OCI-LY7 (cell line): Measurements from ENCODE around the gene P2RX1. TPM values are rescaled to one million over a fixed set of nuclear protein-coding genes. Genes with fewer than 3 reads are reported as not detected.

Experiments
- BruUV-seq: library from RNA; stranded (reverse); fragments of 400-500 nt; replicated peaks from 2 replicates; lab custom pipeline; 2021; lab: Mats Ljungman, UMichigan
- CTCF ChIA-PET: fragments of 300-600 bp; sonication (Branson Sonifier 250); formaldehyde crosslinking; loops from one replicate; lab custom pipeline; 2022; ENCODE audit warnings: antibody characterized with exemption; ENCODE audit not compliant: unreplicated experiment; lab: Charles Lee
- POLR2A ChIA-PET: fragments of 300-600 bp; sonication (Branson Sonifier 250); formaldehyde crosslinking; loops from one replicate; lab custom pipeline; 2022; ENCODE audit warnings: antibody characterized with exemption; lab: Charles Lee
- DNase-seq: peaks from one replicate; pipeline ENCODE4 v3.0.0-alpha.2; 2015; ENCODE audit warnings: low spot score
- H2AFZ ChIP-seq: fragments of 200-600 bp; sonication (generic), shearing (Covaris generic); 2 replicates; pipeline ENCODE4 v1.6.1; 2014; ENCODE audit warnings: mild to moderate bottlenecking, antibody characterized with exemption, low read length, moderate library complexity
- H3K27ac ChIP-seq: fragments of 200-600 bp; sonication (generic); 2 replicates; pipeline ENCODE4 v1.5.1; 2014; ENCODE audit warnings: mixed run types, low read depth, mild to moderate bottlenecking, moderate library complexity, low read length, inconsistent platforms; ENCODE audit not compliant: poor library complexity, severe bottlenecking
- H3K36me3 ChIP-seq: fragments of 200-600 bp; sonication (generic); 2 replicates; pipeline ENCODE4 v1.6.1; 2014; ENCODE audit warnings: mild to moderate bottlenecking, antibody characterized with exemption, low read length, moderate library complexity, mixed read lengths; ENCODE audit not compliant: insufficient read depth
- H3K4me1 ChIP-seq: fragments of 200-600 bp; sonication (generic); 2 replicates; pipeline ENCODE4 v1.5.1; 2014; ENCODE audit warnings: mild to moderate bottlenecking, low read length; ENCODE audit not compliant: insufficient read depth, poor library complexity, severe bottlenecking
- H3K4me2 ChIP-seq: fragments of 200-600 bp; sonication (generic); 2 replicates; pipeline ENCODE4 v1.6.1; 2014; ENCODE audit warnings: mild to moderate bottlenecking, low read length
- H3K4me3 ChIP-seq: fragments of 200-600 bp; sonication (generic); 2 replicates; pipeline ENCODE4 v1.5.1; 2014; ENCODE audit warnings: mild to moderate bottlenecking, low read depth, low read length; ENCODE audit not compliant: poor library complexity, severe bottlenecking
- H3K79me2 ChIP-seq: fragments of 200-600 bp; sonication (generic); 2 replicates; pipeline ENCODE4 v1.6.1; 2016; ENCODE audit warnings: low read depth, mild to moderate bottlenecking, low read length, moderate library complexity, mixed read lengths; ENCODE audit not compliant: insufficient read depth
- H3K9me2 ChIP-seq: fragments of 200-600 bp; sonication (generic); 2 replicates; pipeline ENCODE4 v1.6.1; 2016; ENCODE audit warnings: mild to moderate bottlenecking, low read length, mixed read lengths; ENCODE audit not compliant: insufficient read depth
- H3K9me3 ChIP-seq: fragments of 200-600 bp; sonication (generic); 2 replicates; pipeline ENCODE4 v1.6.1; 2014; ENCODE audit warnings: mild to moderate bottlenecking, mixed run types, low read length, mixed read lengths
- H4K20me1 ChIP-seq: fragments of 200-600 bp; sonication (generic); 2 replicates; pipeline ENCODE4 v1.6.1; 2014; ENCODE audit warnings: mild to moderate bottlenecking, antibody characterized with exemption, low read length, moderate library complexity, mixed read lengths; ENCODE audit not compliant: insufficient read depth
- CTCF ChIP-seq: fragments of 200-600 bp; sonication (generic); conservative IDR thresholded peaks from 2 replicates; pipeline ENCODE4 v1.5.1; 2014; ENCODE audit warnings: mild to moderate bottlenecking, antibody characterized with exemption, low read length, moderate library complexity, mixed read lengths
- EZH2phosphoT487 ChIP-seq: fragments of 200-600 bp; sonication (generic); IDR thresholded peaks from 2 replicates; pipeline ENCODE4 v1.6.1; 2018; ENCODE audit warnings: low read depth, borderline replicate concordance, mild to moderate bottlenecking, mixed run types, antibody characterized with exemption, low read length, moderate library complexity, mixed read lengths
- intact Hi-C: fragments of 100-400 bp; cut with micrococcal nuclease; formaldehyde crosslinking; loops from one replicate; pipeline ENCODE4 v1.10.0; 2022; ENCODE audit not compliant: unreplicated experiment
- total RNA-seq, 2 experiments: library from RNA; depleted of rRNA in 1 of 2; stranded (reverse); fragments of >200 nt in 1 of 2; shearing (Covaris generic) in 1 of 2; gene quantifications; 2 replicates each; pipeline ENCODE4 v1.2.3, GENCODE V29; 2014 to 2022

Gene P2RX1
- total RNA-seq, 2 experiments from 2014 or later = 0.69 to 4.5 TPM

GRCh38 chr17:3904501-3904900, 11.8 kb downstream of the P2RX1 start:
- no peaks in the 10 kb centered on the region for H3K9me2 ChIP-seq
- CTCF ChIA-PET = no interaction called here
- no peaks in the 10 kb centered on the region for H3K36me3 ChIP-seq
- H2AFZ ChIP-seq = no peak overlapping the region
- no peak overlapping the region for H3K27ac ChIP-seq
- no peaks in the 10 kb centered on the region for H3K79me2 ChIP-seq
- intact Hi-C loops = no loop called here
- H3K4me1 ChIP-seq = peaks cover 12% of the 10 kb centered on the region
- BruUV-seq = no TSS peak
- H3K4me2 ChIP-seq = no peak overlapping the region
- DNase-seq = no peak
- TF ChIP-seq CTCF = no peak
- no peak for TF ChIP-seq EZH2phosphoT487
- POLR2A ChIA-PET = no interaction called here
- no peaks in the 10 kb centered on the region for H3K9me3 ChIP-seq
- no peaks in the 10 kb centered on the region for H4K20me1 ChIP-seq
- H3K4me3 ChIP-seq = no peak overlapping the region

- BruUV-seq = no TSS peak
- TF ChIP-seq CTCF = no peak
- no peak for TF ChIP-seq EZH2phosphoT487
- H4K20me1 ChIP-seq = no peaks in the 10 kb centered on the region
- H3K79me2 ChIP-seq = no peaks in the 10 kb centered on the region
- no peak overlapping the region for H2AFZ ChIP-seq
- H3K4me3 ChIP-seq = no peak overlapping the region
- H3K4me1 ChIP-seq = peaks cover 12% of the 10 kb centered on the region
- H3K36me3 ChIP-seq = no peaks in the 10 kb centered on the region
- POLR2A ChIA-PET = interaction anchor here (0.6 kb wide), 1 partner anchor 40 kb away, joined by 3 read pairs; no protein-coding TSS in a partner anchor
- CTCF ChIA-PET = no interaction called here
- no peak overlapping the region for H3K4me2 ChIP-seq
- no peak overlapping the region for H3K27ac ChIP-seq
- DNase-seq = no peak
- no peaks in the 10 kb centered on the region for H3K9me2 ChIP-seq
- H3K9me3 ChIP-seq = no peaks in the 10 kb centered on the region
- intact Hi-C loops = no loop called here
Measured at GRCh38 chr17:3903881-3904290, 12.4 kb downstream of the P2RX1 start.

DNA sequence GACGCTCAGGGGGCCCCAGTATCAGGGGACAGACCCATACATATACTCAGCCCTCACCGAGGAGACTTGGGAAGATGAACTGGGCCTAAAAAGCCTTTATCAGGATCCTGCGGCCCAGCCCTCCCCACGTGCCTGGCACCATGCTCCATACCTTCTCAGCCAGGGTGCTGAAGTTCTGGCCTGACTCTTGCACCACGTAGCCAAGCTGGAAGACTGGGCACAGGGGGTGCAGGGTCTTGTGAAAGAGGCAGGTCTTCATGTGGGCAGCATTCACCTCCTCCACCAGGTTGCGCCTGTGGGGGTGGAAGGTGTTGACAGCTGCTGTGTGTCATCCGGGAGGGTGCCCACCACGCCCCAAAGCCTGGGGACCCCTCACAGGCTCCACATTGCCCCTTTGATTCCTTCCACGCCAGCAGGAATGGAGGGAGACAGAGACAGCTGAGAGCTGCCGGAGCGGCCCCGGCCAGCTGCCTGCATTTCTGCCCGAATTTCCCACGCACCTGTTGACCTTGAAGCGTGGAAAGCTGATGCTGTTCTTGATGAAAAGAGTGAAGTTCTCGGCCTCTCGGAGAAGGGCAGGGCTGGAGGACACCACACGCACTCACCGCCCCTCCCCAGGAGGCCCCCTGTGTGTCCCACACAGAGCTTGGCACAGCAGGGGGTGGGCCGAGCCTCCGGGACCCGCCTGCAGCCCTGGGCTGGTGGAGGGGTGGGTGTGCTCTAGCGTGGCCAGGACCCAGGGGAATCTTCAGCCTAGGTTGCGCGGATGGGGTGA, 13.0 kb downstream of the P2RX1 start:
- intact Hi-C loops = no loop called here
- Histone ChIP-seq H3K27ac (no peak overlapping the region), H3K4me1 (peaks cover 12% of the 10 kb centered on the region), H3K79me2 (no peaks in the 10 kb centered on the region), H2AFZ (no peak overlapping the region), H3K9me3 (no peaks in the 10 kb centered on the region), H3K4me2 (no peak overlapping the region), H3K4me3 (no peak overlapping the region), H4K20me1 (no peaks in the 10 kb centered on the region), H3K9me2 (no peaks in the 10 kb centered on the region), H3K36me3 (no peaks in the 10 kb centered on the region)
- BruUV-seq = no TSS peak
- no peak for DNase-seq
- TF ChIP-seq CTCF (no peak), EZH2phosphoT487 (no peak)
- CTCF ChIA-PET = no interaction called here
- POLR2A ChIA-PET = no interaction called here
